Stimulated activated CD8-positive, alpha-beta memory T cell treated with anti-CD3 and anti-CD28 coated beads, Interleukin-4, amount 100 ng/mL, for 24 hours (primary cell): ENCODE measurements around the gene MPST.

ENCODE experiments used
- DNase-seq: peaks from one replicate; pipeline ENCODE4 v3.0.0-alpha.2; 2020; ENCODE audit warnings: low read depth

MPST gene

GRCh38 chr22:37023743-37024338 is 4.3 kb downstream of the MPST start:
- no peak for DNase-seq

- DNase-seq, result no peak
Measured at GRCh38 chr22:37024339-37025157, 5.0 kb downstream of the MPST start.

- no peak for DNase-seq
Measured at GRCh38 chr22:37025500-37026070, 6.0 kb downstream of the MPST start.

- DNase-seq, result no peak
Measured at GRCh38 chr22:37026325-37026724, 6.8 kb downstream of the MPST start.

GRCh38 chr22:37027556-37027955 is 8.0 kb downstream of the MPST start:
- no peak for DNase-seq

- DNase-seq, result no peak
Measured at GRCh38 chr22:37028692-37029674, 9.4 kb downstream of the MPST start.

- DNase-seq, result no peak
Measured at GRCh38 chr22:37030560-37031281, 11.2 kb downstream of the MPST start.

- DNase-seq, result no peak
Measured at GRCh38 chr22:37032134-37032534, 12.6 kb downstream of the MPST start.

GRCh38 chr22:37032535-37033460 is 13.3 kb downstream of the MPST start:
- no peak for DNase-seq

GRCh38 chr22:37033605-37034430 is 14.3 kb downstream of the MPST start:
- no peak for DNase-seq

- DNase-seq, result no peak
Measured at GRCh38 chr22:37036655-37037377, 17.3 kb downstream of the MPST start.

- DNase-seq, result no peak
Measured at GRCh38 chr22:37037669-37038068, 18.1 kb downstream of the MPST start.

GRCh38 chr22:37039466-37039865 is 19.9 kb downstream of the MPST start:
- DNase-seq, result no peak

GRCh38 chr22:37043209-37043827 is 23.8 kb downstream of the MPST start:
- no peak for DNase-seq

GRCh38 chr22:37043828-37044538 is 24.4 kb downstream of the MPST start:
- DNase-seq, result peak; percentile 26

GRCh38 chr22:37044634-37045625 is 25.4 kb downstream of the MPST start:
- DNase-seq, result no peak
